Subcutaneous abdominal adipose tissue (tissue), 5 donors: ENCODE results near the gene SCUBE1.

ENCODE experiments used
- H3K27ac ChIP-seq: one replicate; pipeline ENCODE4 v1.7.0; 2013; ENCODE audit warnings: low read depth, mild to moderate bottlenecking, inconsistent platforms, low read length, moderate library complexity
- H3K27me3 ChIP-seq, 5 donors: one replicate each; pipeline ENCODE4 v1.7.0; 2013; ENCODE audit warnings: low read length in 5 of 5, inconsistent platforms in 1 of 5; ENCODE audit not compliant: control insufficient read depth in 5 of 5, insufficient read depth in 4 of 5
- H3K36me3 ChIP-seq, 5 donors: one replicate each; pipeline ENCODE4 v1.7.0; 2013; ENCODE audit warnings: low read length in 5 of 5; ENCODE audit not compliant: control insufficient read depth in 5 of 5, insufficient read depth in 5 of 5
- H3K4me1 ChIP-seq, 5 donors: one replicate each; pipeline ENCODE4 v1.7.0; 2013; ENCODE audit warnings: low read length in 5 of 5, mild to moderate bottlenecking in 3 of 5, moderate library complexity in 1 of 5; ENCODE audit not compliant: control insufficient read depth in 5 of 5, insufficient read depth in 5 of 5
- H3K4me3 ChIP-seq, 5 donors: one replicate each; pipeline ENCODE4 v1.7.0; 2013; ENCODE audit warnings: low read length in 5 of 5, low read depth in 1 of 5
- H3K9ac ChIP-seq, 5 donors: one replicate each; pipeline ENCODE4 v1.7.0; 2013; ENCODE audit warnings: low read length in 5 of 5, mild to moderate bottlenecking in 4 of 5, moderate library complexity in 3 of 5
- H3K9me3 ChIP-seq, 5 donors: one replicate each; pipeline ENCODE4 v1.7.0; 2013; ENCODE audit warnings: low read length in 5 of 5; ENCODE audit not compliant: control insufficient read depth in 5 of 5
- donor health status: healthy.
- donor health status: healthy.
- donor health status: healthy.
- donor health status: healthy.
- donor health status: healthy.

Gene SCUBE1

GRCh38 chr22:43179146-43179910 lies 163.8 kb downstream of the SCUBE1 start:
- peaks cover 0 to 6% (median 1%) of the 10 kb centered on the region in 5 donors for H3K4me1 ChIP-seq
- no peak overlapping the region for H3K9ac ChIP-seq
- no peaks in the 10 kb centered on the region for H3K27me3 ChIP-seq
- no peaks in the 10 kb centered on the region for H3K9me3 ChIP-seq
- no peak overlapping the region for H3K27ac ChIP-seq
- H3K4me3 ChIP-seq = no peak overlapping the region
- peaks cover 0 to 60% (median 36%) of the 10 kb centered on the region in 5 donors for H3K36me3 ChIP-seq

DNA sequence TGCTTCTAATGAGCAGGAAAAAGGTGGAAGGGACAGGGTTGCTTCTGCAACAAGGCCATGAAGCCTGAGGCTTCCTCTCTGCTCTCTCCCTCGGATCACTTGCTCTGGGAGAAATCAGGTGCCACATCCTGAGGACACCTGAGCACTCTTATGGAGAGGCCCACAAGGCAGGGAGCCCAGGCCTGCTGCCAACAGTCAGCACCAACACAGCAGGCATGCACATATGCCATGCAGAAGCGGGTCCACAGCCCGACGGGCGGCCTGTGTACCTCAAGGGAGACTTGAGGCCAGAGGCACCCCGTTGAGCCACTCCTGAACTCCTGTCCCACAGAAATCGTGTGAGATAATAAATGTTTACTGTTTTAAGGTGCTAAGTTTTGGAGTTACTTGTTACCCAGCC lies 165.7 kb downstream of the SCUBE1 start:
- no peaks in the 10 kb centered on the region for H3K27me3 ChIP-seq

DNA sequence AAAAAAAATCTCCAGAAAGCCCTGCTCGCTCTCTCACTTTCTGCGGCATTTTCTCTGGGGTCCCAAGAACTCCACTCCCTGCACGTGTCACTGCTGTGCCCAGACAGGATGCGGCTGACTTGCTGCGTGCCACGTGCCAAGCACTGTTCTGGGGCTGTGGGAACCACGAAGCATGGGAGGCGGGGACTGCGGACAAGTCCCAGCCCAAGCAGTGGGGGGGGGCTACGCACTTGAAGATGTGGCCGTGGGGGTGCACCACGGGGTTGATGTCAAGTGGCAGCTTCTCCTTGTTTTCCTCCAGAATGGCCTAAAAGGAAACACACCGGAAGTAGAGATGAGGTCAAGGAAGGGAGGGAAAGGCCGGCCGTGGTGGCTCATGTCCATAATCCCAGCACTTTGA lies 167.1 kb downstream of the SCUBE1 start:
- Histone ChIP-seq H3K36me3 (peaks cover 0 to 82% (median 58%) of the 10 kb centered on the region in 5 donors), H3K9ac (no peak overlapping the region), H3K4me1 (peaks cover 0 to 7% (median 0%) of the 10 kb centered on the region in 5 donors), H3K27me3 (no peaks in the 10 kb centered on the region), H3K9me3 (no peaks in the 10 kb centered on the region), H3K27ac (no peak overlapping the region), H3K4me3 (no peak overlapping the region)

More for the DNA sequence above, 165.7 kb downstream of the SCUBE1 start:
- H3K9me3 ChIP-seq = no peaks in the 10 kb centered on the region
- no peak overlapping the region for H3K27ac ChIP-seq
- no peak overlapping the region for H3K4me3 ChIP-seq
- no peak overlapping the region for H3K9ac ChIP-seq
- peaks cover 0 to 4% (median 0%) of the 10 kb centered on the region in 5 donors for H3K4me1 ChIP-seq
- peaks cover 0 to 72% (median 47%) of the 10 kb centered on the region in 5 donors for H3K36me3 ChIP-seq

GRCh38 chr22:43174941-43175531 lies 168.1 kb downstream of the SCUBE1 start:
- Histone ChIP-seq H3K9me3 (no peaks in the 10 kb centered on the region), H3K27ac (no peak overlapping the region)

GRCh38 chr22:43173976-43174720 lies 169.0 kb downstream of the SCUBE1 start:
- H3K36me3 ChIP-seq = peaks cover 0 to 82% (median 61%) of the 10 kb centered on the region in 5 donors
- peaks cover 0 to 9% (median 2%) of the 10 kb centered on the region in 5 donors for H3K4me1 ChIP-seq
- no peak overlapping the region for H3K27ac ChIP-seq
- no peaks in the 10 kb centered on the region for H3K27me3 ChIP-seq
- H3K9ac ChIP-seq = no peak overlapping the region
- no peaks in the 10 kb centered on the region for H3K9me3 ChIP-seq
- no peak overlapping the region for H3K4me3 ChIP-seq

More at GRCh38 chr22:43174941-43175531, 168.1 kb downstream of the SCUBE1 start:
- H3K4me3 ChIP-seq = no peak overlapping the region
- H3K4me1 ChIP-seq = peaks cover 0 to 9% (median 2%) of the 10 kb centered on the region in 5 donors
- no peaks in the 10 kb centered on the region for H3K27me3 ChIP-seq
- peaks cover 0 to 82% (median 63%) of the 10 kb centered on the region in 5 donors for H3K36me3 ChIP-seq
- H3K9ac ChIP-seq = no peak overlapping the region

DNA sequence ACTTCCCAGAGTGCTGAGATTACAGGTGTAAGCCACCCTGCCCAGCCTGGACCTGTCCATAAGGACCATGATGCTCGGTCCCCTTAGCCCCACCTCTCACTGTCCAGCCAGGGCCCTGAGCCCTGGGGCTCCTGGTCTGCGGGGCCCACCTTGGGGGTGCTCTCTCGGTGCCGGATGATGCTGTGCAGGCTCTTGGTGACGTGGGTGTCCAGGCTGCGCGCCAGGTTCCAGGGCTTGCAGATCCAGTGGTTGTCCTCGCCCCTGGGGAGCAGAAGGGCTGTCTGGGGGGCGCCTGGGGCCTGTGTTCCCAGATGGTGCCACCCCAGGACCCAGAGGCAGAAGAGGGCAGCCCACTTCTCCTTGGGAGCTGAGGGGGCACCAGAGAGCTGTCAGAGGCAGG lies 169.6 kb downstream of the SCUBE1 start:
- Histone ChIP-seq H3K4me1 (peaks cover 0 to 9% (median 2%) of the 10 kb centered on the region in 5 donors), H3K9me3 (no peaks in the 10 kb centered on the region)

GRCh38 chr22:43172191-43172590 lies 171.0 kb downstream of the SCUBE1 start:
- H3K9me3 ChIP-seq = no peaks in the 10 kb centered on the region

More for the DNA sequence above, 169.6 kb downstream of the SCUBE1 start:
- no peak overlapping the region for H3K9ac ChIP-seq
- H3K27ac ChIP-seq = no peak overlapping the region
- H3K36me3 ChIP-seq = peaks cover 0 to 81% (median 55%) of the 10 kb centered on the region in 5 donors
- no peak overlapping the region for H3K4me3 ChIP-seq
- H3K27me3 ChIP-seq = no peaks in the 10 kb centered on the region

GRCh38 chr22:43171607-43172006 lies 171.6 kb downstream of the SCUBE1 start:
- no peaks in the 10 kb centered on the region for H3K27me3 ChIP-seq
- H3K9me3 ChIP-seq = no peaks in the 10 kb centered on the region
- no peak overlapping the region for H3K9ac ChIP-seq
- H3K36me3 ChIP-seq = peaks cover 0 to 87% (median 64%) of the 10 kb centered on the region in 5 donors
- no peak overlapping the region for H3K27ac ChIP-seq
- H3K4me3 ChIP-seq = no peak overlapping the region
- H3K4me1 ChIP-seq = peaks cover 0 to 9% (median 2%) of the 10 kb centered on the region in 5 donors

More at GRCh38 chr22:43172191-43172590, 171.0 kb downstream of the SCUBE1 start:
- Histone ChIP-seq H3K27ac (no peak overlapping the region), H3K27me3 (no peaks in the 10 kb centered on the region), H3K36me3 (peaks cover 0 to 85% (median 63%) of the 10 kb centered on the region in 5 donors), H3K4me1 (peaks cover 0 to 9% (median 2%) of the 10 kb centered on the region in 5 donors), H3K4me3 (no peak overlapping the region), H3K9ac (no peak overlapping the region)

DNA sequence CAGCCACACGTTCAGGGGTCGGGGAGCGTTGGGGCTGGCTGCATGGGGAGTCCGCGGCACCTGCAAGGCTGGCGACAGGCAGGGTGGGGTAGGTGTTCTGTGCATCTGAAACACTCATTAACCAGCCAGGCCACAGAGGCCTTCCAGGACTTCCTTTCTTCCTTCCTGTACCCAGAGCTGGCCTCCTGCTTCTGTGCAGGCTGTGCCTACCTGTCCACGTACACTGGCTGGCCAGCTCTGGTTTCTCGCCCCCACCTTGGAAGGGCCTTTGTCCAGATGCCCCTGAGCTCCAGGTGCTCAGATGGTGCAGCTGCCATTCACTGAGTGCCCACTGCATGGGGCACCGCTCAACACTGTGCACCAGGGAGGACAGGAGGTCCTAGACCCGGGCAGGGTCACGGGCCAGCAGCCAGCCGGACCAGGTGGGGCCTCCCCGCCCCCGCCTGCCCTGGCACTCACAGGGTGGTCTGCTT lies 172.1 kb downstream of the SCUBE1 start:
- Histone ChIP-seq H3K36me3 (peaks cover 0 to 89% (median 62%) of the 10 kb centered on the region in 5 donors), H3K27ac (no peak overlapping the region), H3K4me1 (peaks cover 0 to 6% (median 2%) of the 10 kb centered on the region in 5 donors), H3K27me3 (no peaks in the 10 kb centered on the region), H3K9me3 (no peaks in the 10 kb centered on the region), H3K9ac (no peak overlapping the region), H3K4me3 (no peak overlapping the region)
